Prostate gland (tissue), 2 donors: ENCODE data around the gene ARFGAP1. TPM values are rescaled to one million over a fixed set of nuclear protein-coding genes. Genes with fewer than 3 reads are reported as not detected.
"Not testable (repeated sequence)": the region's sequence is repeated elsewhere in the genome, so short reads cannot be mapped to it uniquely, and the experiment has no call there.

Experiments
- DNase-seq: peaks from one replicate; pipeline ENCODE4 v3.0.0-alpha.2; 2019; ENCODE audit warnings: low spot score
- H3K27ac ChIP-seq, 2 donors: fragments of 200-600 bp; sonication (generic); 2 replicates each; pipeline ENCODE4 v1.5.1; 2017 to 2019
- H3K27me3 ChIP-seq: fragments of 200-600 bp; sonication (generic); replicated peaks from 2 replicates; pipeline ENCODE4 v1.5.1; 2019; ENCODE audit not compliant: insufficient read depth
- H3K36me3 ChIP-seq, 2 donors: fragments of 200-600 bp; sonication (generic); 1 replicate in 1 of 2; 2 replicates in 1 of 2; pipeline versions ENCODE4 v1.5.1 to v1.8.1; 2017 to 2019
- H3K4me1 ChIP-seq: fragments of 200-600 bp; sonication (generic); replicated peaks from 2 replicates; pipeline ENCODE4 v1.5.1; 2019
- H3K4me3 ChIP-seq, 2 donors: fragments of 200-600 bp; sonication (generic); 2 replicates each; pipeline ENCODE4 v1.5.1; 2017 to 2019
- H3K9me3 ChIP-seq: fragments of 200-600 bp; sonication (generic); 2 replicates; pipeline ENCODE4 v1.5.1; 2017
- POLR2A ChIP-seq: fragments of 450-650 bp; IDR thresholded peaks from one replicate; pipeline ENCODE4 v1.6.1; 2016; ENCODE audit warnings: antibody characterized with exemption, mild to moderate bottlenecking
- POLR2AphosphoS5 ChIP-seq: sonication (generic); formaldehyde crosslinking; IDR thresholded peaks from one replicate; pipeline ENCODE4 v1.6.1; 2017; ENCODE audit warnings: antibody characterized with exemption
- WGBS: methylation state at CpG from one replicate; pipeline ENCODE4 v1.1.5; 2018; 5-methylcytosine and 5-hydroxymethylcytosine counted together
- intact Hi-C: fragments of 100-400 bp; cut with DNase I; formaldehyde crosslinking; loops from one replicate; pipeline ENCODE4 v1.14.2; 2022
- total RNA-seq, 2 donors: library from RNA; depleted of rRNA; stranded (reverse); fragments of >200 nt; gene quantifications; one replicate each; pipeline ENCODE4 v1.1.0, GENCODE V29; 2016
- TF ChIP-seq, protein P1 (sequence below), 4 experiments: fragments of 200-600 bp in 2 of 4; fragments of 450-650 bp in 2 of 4; sonication (generic) in 2 of 4; IDR thresholded peaks; 1 replicate in 3 of 4; 2 replicates in 1 of 4; pipeline ENCODE4 v1.5.1; 2016 to 2019; ENCODE audit warnings: antibody characterized with exemption in 4 of 4, mild to moderate bottlenecking in 2 of 4, moderate library complexity in 2 of 4

ARFGAP1 gene
- total RNA-seq, 2 donors from 2014 or later, result 43.6 to 85.6 TPM

DNA sequence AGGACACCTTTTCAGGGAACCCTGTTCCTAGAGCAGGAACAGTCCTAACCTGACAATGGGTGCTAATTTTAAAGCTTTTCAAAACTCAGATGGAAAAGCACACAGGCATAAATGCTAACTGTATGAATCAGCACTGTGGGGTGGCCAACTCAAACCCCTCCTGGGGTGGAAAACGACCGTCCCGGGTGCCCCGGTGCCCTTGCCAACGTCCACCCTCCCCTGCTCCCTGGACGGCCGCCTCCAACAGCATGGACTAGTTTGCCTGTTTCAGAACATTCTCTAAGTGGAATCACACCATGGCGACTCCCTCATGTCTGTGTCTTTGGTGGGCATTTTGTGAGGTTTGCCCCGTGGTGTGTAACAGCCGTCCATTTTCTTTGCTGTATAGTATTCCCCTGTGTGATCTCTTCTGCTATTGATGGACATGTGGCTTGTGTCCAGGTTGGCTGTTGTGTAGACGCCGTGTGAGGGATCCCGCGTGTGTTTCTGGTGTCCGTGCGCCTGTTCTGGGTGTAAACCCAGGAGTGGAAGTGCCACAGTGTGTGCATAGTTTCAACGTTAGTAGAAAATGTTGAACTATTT lies 26.2 kb downstream of the ARFGAP1 start:
- DNase-seq, result no peak
- TF ChIP-seq POLR2A (no peak), POLR2AphosphoS5 (no peak)
- TF ChIP-seq, protein P1, sequence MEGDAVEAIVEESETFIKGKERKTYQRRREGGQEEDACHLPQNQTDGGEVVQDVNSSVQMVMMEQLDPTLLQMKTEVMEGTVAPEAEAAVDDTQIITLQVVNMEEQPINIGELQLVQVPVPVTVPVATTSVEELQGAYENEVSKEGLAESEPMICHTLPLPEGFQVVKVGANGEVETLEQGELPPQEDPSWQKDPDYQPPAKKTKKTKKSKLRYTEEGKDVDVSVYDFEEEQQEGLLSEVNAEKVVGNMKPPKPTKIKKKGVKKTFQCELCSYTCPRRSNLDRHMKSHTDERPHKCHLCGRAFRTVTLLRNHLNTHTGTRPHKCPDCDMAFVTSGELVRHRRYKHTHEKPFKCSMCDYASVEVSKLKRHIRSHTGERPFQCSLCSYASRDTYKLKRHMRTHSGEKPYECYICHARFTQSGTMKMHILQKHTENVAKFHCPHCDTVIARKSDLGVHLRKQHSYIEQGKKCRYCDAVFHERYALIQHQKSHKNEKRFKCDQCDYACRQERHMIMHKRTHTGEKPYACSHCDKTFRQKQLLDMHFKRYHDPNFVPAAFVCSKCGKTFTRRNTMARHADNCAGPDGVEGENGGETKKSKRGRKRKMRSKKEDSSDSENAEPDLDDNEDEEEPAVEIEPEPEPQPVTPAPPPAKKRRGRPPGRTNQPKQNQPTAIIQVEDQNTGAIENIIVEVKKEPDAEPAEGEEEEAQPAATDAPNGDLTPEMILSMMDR (IDR thresholded peaks at IDR 0.05), result no peak
- WGBS, result 87% methylated on average over 17 of the region's 17 CpGs
- no peaks in the 10 kb centered on the region for H3K36me3 ChIP-seq
- H3K4me1 ChIP-seq, result no peaks in the 10 kb centered on the region
- intact Hi-C loops, result no loop called here
- no peak overlapping the region for H3K27ac ChIP-seq
- H3K27me3 ChIP-seq, result peaks cover 25% of the 10 kb centered on the region
- H3K9me3 ChIP-seq, result no peaks in the 10 kb centered on the region
- H3K4me3 ChIP-seq, result no peak overlapping the region

DNA sequence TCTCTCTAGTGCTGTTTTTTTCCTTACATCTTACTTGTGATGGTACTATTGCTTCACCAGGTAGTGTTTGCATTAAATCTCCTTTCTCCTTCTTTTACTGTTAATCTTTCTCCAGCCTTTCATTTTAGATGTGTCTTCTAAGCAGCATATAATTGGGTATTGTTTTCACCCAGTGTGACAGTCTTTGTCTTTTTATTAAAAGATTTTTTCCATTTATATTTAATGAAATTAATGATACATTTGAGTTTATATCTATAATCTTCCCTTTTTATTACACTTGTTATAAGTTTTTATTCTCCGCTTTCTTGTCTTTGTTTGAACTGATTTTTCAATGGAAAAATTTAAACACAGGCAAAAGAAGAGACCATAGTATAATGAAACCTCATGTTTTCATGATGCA lies 29.1 kb downstream of the ARFGAP1 start:
- 91% methylated on average over 1 of the region's 1 CpG for WGBS
- no peaks in the 10 kb centered on the region for H3K36me3 ChIP-seq
- DNase-seq, result no peak
- intact Hi-C loops, result no loop called here
- peaks cover 16% of the 10 kb centered on the region for H3K27me3 ChIP-seq
- H3K27ac ChIP-seq, result no peak overlapping the region
- no peaks in the 10 kb centered on the region for H3K9me3 ChIP-seq
- H3K4me1 ChIP-seq, result no peaks in the 10 kb centered on the region
- TF ChIP-seq, protein P1 (IDR thresholded peaks at IDR 0.05), result no peak
- TF ChIP-seq POLR2AphosphoS5, result no peak
- no peak for TF ChIP-seq POLR2A
- H3K4me3 ChIP-seq, result no peak overlapping the region

DNA sequence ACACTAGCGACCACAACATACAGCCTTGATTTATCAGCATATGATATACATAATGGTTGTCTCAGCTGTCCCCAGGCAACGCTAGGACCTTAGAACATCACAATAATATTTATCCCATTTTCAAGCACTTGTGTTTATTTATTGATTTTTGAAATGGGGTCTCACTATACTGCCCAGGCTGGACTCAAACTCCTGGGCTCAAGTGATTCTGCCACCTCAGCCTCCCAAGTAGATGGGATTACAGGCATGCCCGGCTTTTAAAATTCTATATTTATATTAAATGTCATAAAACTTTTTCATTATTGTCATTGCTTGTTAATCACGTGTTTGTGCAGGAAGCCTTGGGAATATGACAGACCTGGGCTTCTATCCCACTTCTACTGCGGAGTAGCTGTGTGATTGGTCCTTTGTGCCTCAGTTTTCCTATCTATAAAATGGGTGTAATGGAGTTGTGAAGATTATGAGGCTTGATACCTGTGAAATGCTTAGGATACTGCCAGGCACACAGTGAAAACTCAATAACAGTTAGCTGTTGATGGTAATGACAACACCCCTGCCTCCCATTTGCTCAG lies 30.6 kb downstream of the ARFGAP1 start:
- H3K27me3 ChIP-seq, result peaks cover 24% of the 10 kb centered on the region
- H3K36me3 ChIP-seq, result no peaks in the 10 kb centered on the region
- 45% methylated on average over 5 of the region's 5 CpGs for WGBS
- H3K9me3 ChIP-seq, result no peaks in the 10 kb centered on the region
- no peak for DNase-seq
- no peak overlapping the region for H3K27ac ChIP-seq
- TF ChIP-seq POLR2AphosphoS5 (no peak), POLR2A (no peak)
- TF ChIP-seq, protein P1 (IDR thresholded peaks at IDR 0.05), result no peak
- H3K4me1 ChIP-seq, result no peaks in the 10 kb centered on the region
- no peak overlapping the region for H3K4me3 ChIP-seq
- intact Hi-C loops, result no loop called here

DNA sequence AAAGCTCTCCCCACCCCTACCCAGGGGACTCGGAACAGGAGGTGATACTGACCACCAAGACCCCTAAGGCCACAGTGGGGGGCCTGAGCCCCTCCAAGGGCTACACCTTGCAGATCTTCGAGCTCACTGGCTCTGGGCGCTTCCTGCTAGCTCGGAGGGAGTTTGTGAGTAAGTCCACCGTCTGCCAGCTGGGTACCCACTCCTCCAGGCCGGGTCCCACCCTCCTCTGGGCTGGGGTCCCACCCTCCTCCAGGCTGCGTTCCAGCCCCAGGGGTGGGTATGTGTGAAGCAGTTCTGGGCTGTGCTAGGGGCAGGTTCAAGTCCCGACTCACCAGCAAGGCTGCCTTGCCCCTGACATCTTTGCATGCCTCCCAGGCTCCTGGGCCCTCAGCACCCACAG lies 32.8 kb downstream of the ARFGAP1 start:
- TF ChIP-seq POLR2AphosphoS5 (no peak), POLR2A (no peak)
- TF ChIP-seq, protein P1 (IDR thresholded peaks at IDR 0.05), result no peak
- no peak for DNase-seq
- Histone ChIP-seq H3K4me1 (no peaks in the 10 kb centered on the region), H3K9me3 (no peaks in the 10 kb centered on the region), H3K27ac (no peak overlapping the region), H3K36me3 (no peaks in the 10 kb centered on the region), H3K4me3 (no peak overlapping the region), H3K27me3 (peaks cover 31% of the 10 kb centered on the region)
- intact Hi-C loops, result no loop called here
- WGBS, result 42% methylated on average over 7 of the region's 8 CpGs

DNA sequence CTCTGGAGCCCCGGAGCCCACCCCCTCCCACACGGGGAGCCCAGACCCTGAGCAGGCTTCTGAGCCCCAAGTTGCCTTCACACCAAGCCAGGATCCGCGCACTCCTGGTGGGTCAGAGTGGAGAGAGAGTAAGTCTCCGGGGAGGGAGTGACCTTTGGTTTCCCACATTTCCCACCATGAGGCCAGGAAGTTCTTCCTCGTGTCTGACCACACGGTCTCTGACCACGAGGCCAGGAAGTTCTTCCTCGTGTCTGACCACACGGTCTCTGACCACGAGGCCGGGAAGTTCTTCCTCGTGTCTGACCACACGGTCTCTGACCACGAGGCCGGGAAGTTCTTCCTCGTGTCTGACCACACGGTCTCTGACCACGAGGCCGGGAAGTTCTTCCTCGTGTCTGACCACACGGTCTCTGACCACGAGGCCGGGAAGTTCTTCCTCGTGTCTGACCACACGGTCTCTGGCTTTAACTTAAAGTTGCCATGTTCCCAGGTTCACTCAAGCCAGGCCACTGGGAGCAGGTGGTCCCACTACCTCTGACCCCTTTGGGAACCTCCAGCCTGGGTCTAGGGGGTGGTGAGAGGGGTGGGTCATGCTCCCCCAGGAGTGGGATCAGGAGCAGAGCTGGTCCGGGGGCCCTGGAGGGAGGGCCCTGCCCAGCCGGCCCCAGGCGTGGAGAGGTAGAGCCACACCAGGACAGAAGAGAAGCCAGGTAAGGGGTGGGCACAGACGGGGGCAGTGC lies 33.5 kb downstream of the ARFGAP1 start:
- DNase-seq, intact Hi-C loops, H3K4me3 ChIP-seq, H3K9me3 ChIP-seq, H3K4me1 ChIP-seq, H3K36me3 ChIP-seq, H3K27ac ChIP-seq: not testable (repeated sequence)
- WGBS, result 87% methylated on average over 22 of the region's 30 CpGs
- H3K27me3 ChIP-seq, result peaks cover 31% of the 10 kb centered on the region
